HL-60 (cell line): ENCODE results near the gene FSIP1.

Source experiments
- GABPA ChIP-seq: IDR thresholded peaks from 2 replicates; pipeline ENCODE4 v1.6.1; 2012; ENCODE audit warnings: low read depth
- POLR2AphosphoS5 ChIP-seq: IDR thresholded peaks from 2 replicates; pipeline ENCODE4 v1.6.1; 2012; ENCODE audit warnings: low read depth
- REST ChIP-seq: IDR thresholded peaks from 2 replicates; pipeline ENCODE4 v1.6.1; 2012; ENCODE audit warnings: low read depth; ENCODE audit not compliant: insufficient replicate concordance
- SPI1 ChIP-seq: IDR thresholded peaks from 2 replicates; pipeline ENCODE4 v1.6.1; 2012; ENCODE audit warnings: low read depth, mild to moderate bottlenecking, borderline replicate concordance
- TF ChIP-seq, protein P1 (sequence below): IDR thresholded peaks from one replicate; pipeline ENCODE4 v1.5.1; 2011; ENCODE audit warnings: low read length, control low read depth, inconsistent platforms; ENCODE audit not compliant: insufficient read depth

- TF ChIP-seq, protein P1, sequence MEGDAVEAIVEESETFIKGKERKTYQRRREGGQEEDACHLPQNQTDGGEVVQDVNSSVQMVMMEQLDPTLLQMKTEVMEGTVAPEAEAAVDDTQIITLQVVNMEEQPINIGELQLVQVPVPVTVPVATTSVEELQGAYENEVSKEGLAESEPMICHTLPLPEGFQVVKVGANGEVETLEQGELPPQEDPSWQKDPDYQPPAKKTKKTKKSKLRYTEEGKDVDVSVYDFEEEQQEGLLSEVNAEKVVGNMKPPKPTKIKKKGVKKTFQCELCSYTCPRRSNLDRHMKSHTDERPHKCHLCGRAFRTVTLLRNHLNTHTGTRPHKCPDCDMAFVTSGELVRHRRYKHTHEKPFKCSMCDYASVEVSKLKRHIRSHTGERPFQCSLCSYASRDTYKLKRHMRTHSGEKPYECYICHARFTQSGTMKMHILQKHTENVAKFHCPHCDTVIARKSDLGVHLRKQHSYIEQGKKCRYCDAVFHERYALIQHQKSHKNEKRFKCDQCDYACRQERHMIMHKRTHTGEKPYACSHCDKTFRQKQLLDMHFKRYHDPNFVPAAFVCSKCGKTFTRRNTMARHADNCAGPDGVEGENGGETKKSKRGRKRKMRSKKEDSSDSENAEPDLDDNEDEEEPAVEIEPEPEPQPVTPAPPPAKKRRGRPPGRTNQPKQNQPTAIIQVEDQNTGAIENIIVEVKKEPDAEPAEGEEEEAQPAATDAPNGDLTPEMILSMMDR: no peak
- TF ChIP-seq GABPA: no peak
- no peak for TF ChIP-seq REST
- TF ChIP-seq SPI1: no peak
- no peak for TF ChIP-seq POLR2AphosphoS5
Observed at GRCh38 chr15:39587096-39587721, 195.4 kb downstream of the FSIP1 start.
